Osteoblast (primary cell): ENCODE data around the gene TMIGD1. TPM values are rescaled to one million over a fixed set of nuclear protein-coding genes. Genes with fewer than 3 reads are reported as not detected.

Source experiments
- DNase-seq: peaks from one replicate; pipeline ENCODE4 v3.0.0; 2011; ENCODE audit warnings: low spot score, mixed read lengths; ENCODE audit not compliant: insufficient read length; ENCODE audit errors: missing footprints
- H2AFZ ChIP-seq: 2 replicates; pipeline ENCODE4 v1.6.0; 2011; ENCODE audit warnings: mild to moderate bottlenecking, low read length
- H3K27ac ChIP-seq: 2 replicates; pipeline ENCODE4 v1.5.1; 2011; ENCODE audit warnings: mild to moderate bottlenecking, low read depth, low read length, moderate library complexity
- H3K27me3 ChIP-seq: 2 replicates; pipeline ENCODE4 v1.6.0; 2012; ENCODE audit warnings: mild to moderate bottlenecking, control low read depth, inconsistent platforms, low read length, moderate library complexity; ENCODE audit not compliant: insufficient read depth
- H3K36me3 ChIP-seq: 2 replicates; pipeline ENCODE4 v1.5.1; 2011; ENCODE audit warnings: mild to moderate bottlenecking, low read length, control low read depth, moderate library complexity; ENCODE audit not compliant: insufficient read depth
- H3K4me1 ChIP-seq: 2 replicates; pipeline ENCODE4 v1.5.1; 2011; ENCODE audit warnings: mild to moderate bottlenecking, low read length, control low read depth, moderate library complexity; ENCODE audit not compliant: insufficient read depth
- H3K4me2 ChIP-seq: 2 replicates; pipeline ENCODE4 v1.6.0; 2011; ENCODE audit warnings: mild to moderate bottlenecking, low read length; ENCODE audit not compliant: insufficient read depth
- H3K4me3 ChIP-seq: fragments of 200-600 bp; sonication (generic); 3 replicates; pipeline ENCODE4 v1.5.1; 2012; ENCODE audit warnings: mild to moderate bottlenecking, low read length, inconsistent platforms; ENCODE audit not compliant: insufficient read depth
- H3K79me2 ChIP-seq: 2 replicates; pipeline ENCODE4 v1.6.0; 2012; ENCODE audit warnings: mild to moderate bottlenecking, low read length, control low read depth, inconsistent platforms; ENCODE audit not compliant: insufficient read depth
- H3K9me3 ChIP-seq: 2 replicates; pipeline ENCODE4 v1.5.1; 2011; ENCODE audit warnings: low read depth, low read length, control low read depth
- H4K20me1 ChIP-seq: 2 replicates; pipeline ENCODE4 v1.6.0; 2012; ENCODE audit warnings: mild to moderate bottlenecking, low read length, control low read depth; ENCODE audit not compliant: insufficient read depth
- CTCF ChIP-seq: IDR thresholded peaks from 2 replicates; pipeline ENCODE4 v1.5.1; 2011; ENCODE audit warnings: mild to moderate bottlenecking, low read depth, low read length, moderate library complexity; ENCODE audit errors: extremely low read depth
- total RNA-seq: library from RNA; depleted of rRNA; stranded (reverse); fragments of >200 nt; gene quantifications from 2 replicates; pipeline ENCODE4 v1.2.3, GENCODE V29; 2012

The TMIGD1 gene
- total RNA-seq, 1 donor = not detected

- H3K4me1 ChIP-seq = peaks cover 36% of the 10 kb centered on the region
- H3K27ac ChIP-seq = peak overlapping the region; percentile 64
- no peaks in the 10 kb centered on the region for H3K27me3 ChIP-seq
- H3K36me3 ChIP-seq = no peaks in the 10 kb centered on the region
- peak overlapping the region; percentile 74 for H3K4me3 ChIP-seq
- H3K9me3 ChIP-seq = no peaks in the 10 kb centered on the region
- TF ChIP-seq CTCF = no peak
- H3K79me2 ChIP-seq = peaks cover 25% of the 10 kb centered on the region
- peaks cover 18% of the 10 kb centered on the region for H4K20me1 ChIP-seq
- peak overlapping the region; percentile 92 for H3K4me2 ChIP-seq
- H2AFZ ChIP-seq = peak overlapping the region; percentile 95
- no peak for DNase-seq
Observed at GRCh38 chr17:30377574-30378240, 43.9 kb upstream of the TMIGD1 start.

- no peaks in the 10 kb centered on the region for H3K36me3 ChIP-seq
- no peaks in the 10 kb centered on the region for H3K9me3 ChIP-seq
- H3K27me3 ChIP-seq = no peaks in the 10 kb centered on the region
- peaks cover 21% of the 10 kb centered on the region for H3K79me2 ChIP-seq
- H4K20me1 ChIP-seq = peaks cover 18% of the 10 kb centered on the region
- H3K4me2 ChIP-seq = peak overlapping the region; percentile 58
- peak overlapping the region; percentile 1 for H3K27ac ChIP-seq
- peak overlapping the region; percentile 37 for H2AFZ ChIP-seq
- peak; percentile 82 for DNase-seq
- peaks cover 36% of the 10 kb centered on the region for H3K4me1 ChIP-seq
- TF ChIP-seq CTCF = no peak
- no peak overlapping the region for H3K4me3 ChIP-seq
Observed at GRCh38 chr17:30376621-30377452, 43.0 kb upstream of the TMIGD1 start.

- DNase-seq = no peak
Observed at GRCh38 chr17:30375661-30376060, 41.8 kb upstream of the TMIGD1 start.

More at GRCh38 chr17:30375661-30376060, 41.8 kb upstream of the TMIGD1 start:
- H3K4me1 ChIP-seq = peaks cover 33% of the 10 kb centered on the region
- peaks cover 12% of the 10 kb centered on the region for H3K79me2 ChIP-seq
- TF ChIP-seq CTCF = no peak
- no peak overlapping the region for H3K4me2 ChIP-seq
- H2AFZ ChIP-seq = no peak overlapping the region
- peaks cover 10% of the 10 kb centered on the region for H4K20me1 ChIP-seq
- H3K9me3 ChIP-seq = no peaks in the 10 kb centered on the region
- no peaks in the 10 kb centered on the region for H3K36me3 ChIP-seq
- no peak overlapping the region for H3K4me3 ChIP-seq
- H3K27ac ChIP-seq = no peak overlapping the region
- no peaks in the 10 kb centered on the region for H3K27me3 ChIP-seq
